Measurements from ENCODE around the gene WDFY2. TPM values are rescaled to one million over a fixed set of nuclear protein-coding genes. Genes with fewer than 3 reads are reported as not detected.
"Not testable (repeated sequence)": the region's sequence is repeated elsewhere in the genome, so short reads cannot be mapped to it uniquely, and the experiment has no call there.

WDFY2 gene
- total and polyA plus RNA-seq, 9 donors, result 5.4 to 17.9 (median 12.6) TPM

DNA sequence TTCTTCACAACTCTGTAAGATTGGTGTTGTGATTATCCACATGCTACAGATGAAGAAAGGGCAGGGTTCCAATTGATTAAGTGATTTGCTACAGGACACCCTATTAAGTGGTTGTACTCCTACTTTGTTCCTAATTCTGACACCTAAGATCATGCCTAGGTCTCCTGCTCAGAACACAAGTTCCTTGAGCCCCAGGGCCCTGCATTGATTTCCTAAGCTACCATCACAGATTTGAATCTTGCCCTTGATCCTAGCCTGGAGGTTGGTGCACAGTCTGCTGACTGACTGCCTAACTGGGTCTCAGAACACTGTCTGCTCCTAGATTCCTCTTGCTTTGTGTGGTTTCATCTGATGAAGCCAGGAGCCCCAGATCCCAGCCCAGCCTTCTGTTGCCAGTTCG lies 19.6 kb upstream of the WDFY2 start:
- H3K9me3 ChIP-seq, result no peaks in the 10 kb centered on the region
- H3K36me3 ChIP-seq, result no peaks in the 10 kb centered on the region
- no peaks in the 10 kb centered on the region for H3K27me3 ChIP-seq
- no peaks in the 10 kb centered on the region for H3K4me1 ChIP-seq (ENCODE audit: insufficient read depth)
- no peak overlapping the region for H3K27ac ChIP-seq
- intact Hi-C loops (cut with DNase I), result no loop called here
- DNase-seq, result no peak
- no peak overlapping the region for H3K4me3 ChIP-seq
- no peak for TF ChIP-seq POLR2A (IDR thresholded peaks at IDR 0.05)
- TF ChIP-seq, protein P1, sequence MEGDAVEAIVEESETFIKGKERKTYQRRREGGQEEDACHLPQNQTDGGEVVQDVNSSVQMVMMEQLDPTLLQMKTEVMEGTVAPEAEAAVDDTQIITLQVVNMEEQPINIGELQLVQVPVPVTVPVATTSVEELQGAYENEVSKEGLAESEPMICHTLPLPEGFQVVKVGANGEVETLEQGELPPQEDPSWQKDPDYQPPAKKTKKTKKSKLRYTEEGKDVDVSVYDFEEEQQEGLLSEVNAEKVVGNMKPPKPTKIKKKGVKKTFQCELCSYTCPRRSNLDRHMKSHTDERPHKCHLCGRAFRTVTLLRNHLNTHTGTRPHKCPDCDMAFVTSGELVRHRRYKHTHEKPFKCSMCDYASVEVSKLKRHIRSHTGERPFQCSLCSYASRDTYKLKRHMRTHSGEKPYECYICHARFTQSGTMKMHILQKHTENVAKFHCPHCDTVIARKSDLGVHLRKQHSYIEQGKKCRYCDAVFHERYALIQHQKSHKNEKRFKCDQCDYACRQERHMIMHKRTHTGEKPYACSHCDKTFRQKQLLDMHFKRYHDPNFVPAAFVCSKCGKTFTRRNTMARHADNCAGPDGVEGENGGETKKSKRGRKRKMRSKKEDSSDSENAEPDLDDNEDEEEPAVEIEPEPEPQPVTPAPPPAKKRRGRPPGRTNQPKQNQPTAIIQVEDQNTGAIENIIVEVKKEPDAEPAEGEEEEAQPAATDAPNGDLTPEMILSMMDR (IDR thresholded peaks at IDR 0.05), result no peak
- no peak for TF ChIP-seq EP300 (IDR thresholded peaks at IDR 0.05)
- 94 to 100% (median 94%) methylated on average over 1 of the region's 1 CpG for WGBS, 3 donors

DNA sequence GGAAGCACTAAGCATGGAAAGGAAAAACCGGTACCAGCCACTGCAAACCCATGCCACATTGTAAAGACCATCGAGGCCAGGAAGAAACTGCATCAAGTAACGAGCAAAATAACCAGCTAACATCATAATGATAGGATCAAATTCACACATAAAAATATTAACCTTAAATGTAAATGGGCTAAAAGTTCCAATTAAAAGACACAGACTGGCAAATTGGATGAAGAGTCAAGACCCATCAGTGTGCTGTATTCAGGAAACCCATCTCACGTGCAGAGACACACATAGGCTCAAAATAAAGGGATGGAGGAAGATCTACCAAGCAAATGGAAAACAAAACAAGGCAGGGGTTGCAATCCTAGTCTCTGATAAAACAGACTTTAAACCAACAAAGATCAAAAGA lies 15.3 kb upstream of the WDFY2 start:
- 83 to 90% (median 87%) methylated on average over 4 of the region's 4 CpGs for WGBS, 3 donors

DNA sequence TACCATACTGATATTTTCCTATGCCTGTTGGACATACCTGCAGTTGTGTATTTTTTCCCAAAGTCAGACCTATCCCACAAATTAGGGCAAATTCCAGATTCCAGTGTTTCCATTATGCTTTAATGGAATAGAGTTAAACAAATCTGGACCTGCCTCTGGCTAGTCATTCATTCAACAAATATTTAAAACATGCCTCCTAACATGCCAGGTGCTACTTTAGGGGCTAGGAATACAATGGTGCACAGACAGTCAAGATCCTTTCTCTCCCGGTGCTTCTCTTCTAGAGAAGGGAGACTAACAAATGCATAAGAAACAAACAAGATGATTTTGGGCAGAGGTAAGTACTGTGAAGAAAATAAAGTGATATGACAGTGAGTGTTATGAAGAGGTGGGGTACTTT lies 7.5 kb upstream of the WDFY2 start:
- intact Hi-C loops (cut with DNase I), result no loop called here
- Histone ChIP-seq H3K36me3 (no peaks in the 10 kb centered on the region), H3K27ac (no peak overlapping the region), H3K9me3 (no peaks in the 10 kb centered on the region), H3K27me3 (no peaks in the 10 kb centered on the region), H3K4me3 (no peak overlapping the region), H3K4me1 (ENCODE audit: insufficient read depth) (no peaks in the 10 kb centered on the region)
- TF ChIP-seq POLR2A (IDR thresholded peaks at IDR 0.05) (no peak), EP300 (IDR thresholded peaks at IDR 0.05) (no peak)
- TF ChIP-seq, protein P1 (IDR thresholded peaks at IDR 0.05), result no peak
- no peak for DNase-seq
- 86 to 89% (median 88%) methylated on average over 1 of the region's 1 CpG for WGBS, 3 donors

More for the DNA sequence above, 15.3 kb upstream of the WDFY2 start:
- intact Hi-C loops (cut with DNase I); H3K27me3 ChIP-seq; H3K4me3 ChIP-seq; H3K9me3 ChIP-seq; H3K4me1 ChIP-seq (ENCODE audit: insufficient read depth); DNase-seq; H3K36me3 ChIP-seq; H3K27ac ChIP-seq: not testable (repeated sequence)

DNA sequence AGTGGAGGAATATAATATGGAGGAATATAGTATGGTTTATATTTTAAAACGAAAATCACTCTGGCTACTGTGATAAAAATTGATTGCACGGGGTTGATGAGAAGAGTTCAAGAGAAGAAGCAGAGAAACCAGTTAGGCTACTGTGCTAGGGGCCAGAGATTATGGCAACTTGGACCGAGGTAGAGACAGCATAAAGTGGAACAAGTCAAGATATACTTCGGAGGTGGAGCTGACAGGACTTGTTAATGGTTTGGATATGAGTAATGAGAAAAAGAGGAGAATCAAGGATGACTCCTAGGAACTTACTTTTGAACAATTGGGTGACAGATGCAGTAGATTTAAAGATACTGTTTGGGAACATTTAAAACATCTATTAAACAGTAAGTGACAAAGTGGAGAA lies 6.6 kb upstream of the WDFY2 start:
- intact Hi-C loops (cut with DNase I), result no loop called here
- Histone ChIP-seq H3K4me1 (ENCODE audit: insufficient read depth) (no peaks in the 10 kb centered on the region), H3K4me3 (no peak overlapping the region), H3K36me3 (no peaks in the 10 kb centered on the region), H3K27me3 (no peaks in the 10 kb centered on the region), H3K27ac (no peak overlapping the region), H3K9me3 (no peaks in the 10 kb centered on the region)
- no peak for DNase-seq
- 78 to 80% (median 79%) methylated on average over 4 of the region's 4 CpGs for WGBS, 3 donors
- TF ChIP-seq EP300 (IDR thresholded peaks at IDR 0.05) (no peak), POLR2A (IDR thresholded peaks at IDR 0.05) (no peak)
- TF ChIP-seq, protein P1 (IDR thresholded peaks at IDR 0.05), result no peak

DNA sequence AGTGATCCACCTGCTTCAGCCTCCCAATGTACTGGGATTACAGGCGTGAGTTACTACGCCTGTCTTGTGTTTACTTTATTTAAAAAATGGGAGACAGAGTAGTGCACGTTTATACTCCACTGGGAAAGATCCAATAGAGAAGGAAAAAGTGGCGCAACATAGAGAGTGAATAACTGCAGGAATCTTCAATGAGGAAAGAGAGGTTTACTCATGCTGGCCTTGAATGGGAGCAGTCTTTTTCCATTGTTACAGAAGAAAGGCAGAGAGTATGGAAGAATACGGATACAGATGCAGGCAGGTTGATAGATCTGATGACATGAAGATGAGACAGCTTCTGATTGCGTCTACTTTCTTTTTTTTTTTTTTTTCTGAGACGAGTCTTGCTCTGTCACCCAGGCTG lies 4.6 kb upstream of the WDFY2 start:
- H3K36me3 ChIP-seq, result no peaks in the 10 kb centered on the region
- H3K9me3 ChIP-seq, result no peaks in the 10 kb centered on the region
- intact Hi-C loops (cut with DNase I), result loop anchor here (10.0 kb wide), 5 partner anchors 125 to 1455 kb away; partner anchors contain the start of genes DHRS12 (in 3 of the 4) and INTS6 (in 1 of the 4)
- H3K27ac ChIP-seq, result no peak overlapping the region
- TF ChIP-seq EP300 (IDR thresholded peaks at IDR 0.05) (no peak), POLR2A (IDR thresholded peaks at IDR 0.05) (no peak)
- TF ChIP-seq, protein P1 (IDR thresholded peaks at IDR 0.05), result no peak
- H3K4me3 ChIP-seq, result no peak overlapping the region
- H3K4me1 ChIP-seq (ENCODE audit: insufficient read depth), result peaks cover 4% of the 10 kb centered on the region
- 83 to 90% (median 85%) methylated on average over 7 of the region's 7 CpGs for WGBS, 3 donors
- no peak for DNase-seq
- H3K27me3 ChIP-seq, result no peaks in the 10 kb centered on the region
